22Rv1 (cell line): ENCODE data around the gene NLK.

Experiments
- ZFX ChIP-seq: fragments of 450-650 bp; IDR thresholded peaks from 2 replicates; pipeline ENCODE4 v1.6.1; 2017; ENCODE audit warnings: antibody characterized with exemption, borderline replicate concordance
- TF ChIP-seq, protein P1 (sequence below): fragments of 450-650 bp; IDR thresholded peaks from 2 replicates; pipeline ENCODE4 v1.5.1; 2017; ENCODE audit warnings: mild to moderate bottlenecking

DNA sequence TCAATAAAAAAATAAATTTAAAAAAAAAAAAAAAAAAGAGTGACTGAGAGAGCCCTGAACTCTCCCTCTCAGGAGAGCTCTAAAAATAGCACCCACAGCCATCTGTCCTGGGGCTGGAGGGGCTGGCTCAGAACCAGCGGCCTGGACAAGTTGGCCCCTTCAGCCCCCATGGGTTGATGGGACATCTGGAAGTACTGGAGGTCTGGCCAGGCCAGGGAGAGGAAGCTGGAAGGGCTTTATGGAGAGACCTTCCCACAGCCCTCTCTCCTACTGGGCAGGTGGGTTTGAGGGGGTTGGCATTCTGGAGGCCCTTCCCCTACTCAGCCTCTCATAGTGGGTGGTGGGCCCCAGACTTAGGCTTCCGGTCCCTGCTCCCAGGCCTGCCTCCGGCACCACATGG, 182.8 kb downstream of the NLK start:
- TF ChIP-seq, protein P1, sequence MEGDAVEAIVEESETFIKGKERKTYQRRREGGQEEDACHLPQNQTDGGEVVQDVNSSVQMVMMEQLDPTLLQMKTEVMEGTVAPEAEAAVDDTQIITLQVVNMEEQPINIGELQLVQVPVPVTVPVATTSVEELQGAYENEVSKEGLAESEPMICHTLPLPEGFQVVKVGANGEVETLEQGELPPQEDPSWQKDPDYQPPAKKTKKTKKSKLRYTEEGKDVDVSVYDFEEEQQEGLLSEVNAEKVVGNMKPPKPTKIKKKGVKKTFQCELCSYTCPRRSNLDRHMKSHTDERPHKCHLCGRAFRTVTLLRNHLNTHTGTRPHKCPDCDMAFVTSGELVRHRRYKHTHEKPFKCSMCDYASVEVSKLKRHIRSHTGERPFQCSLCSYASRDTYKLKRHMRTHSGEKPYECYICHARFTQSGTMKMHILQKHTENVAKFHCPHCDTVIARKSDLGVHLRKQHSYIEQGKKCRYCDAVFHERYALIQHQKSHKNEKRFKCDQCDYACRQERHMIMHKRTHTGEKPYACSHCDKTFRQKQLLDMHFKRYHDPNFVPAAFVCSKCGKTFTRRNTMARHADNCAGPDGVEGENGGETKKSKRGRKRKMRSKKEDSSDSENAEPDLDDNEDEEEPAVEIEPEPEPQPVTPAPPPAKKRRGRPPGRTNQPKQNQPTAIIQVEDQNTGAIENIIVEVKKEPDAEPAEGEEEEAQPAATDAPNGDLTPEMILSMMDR, result no peak
- TF ChIP-seq ZFX, result no peak
